ENCODE measurements around the gene TBC1D21. TPM values are rescaled to one million over a fixed set of nuclear protein-coding genes. Genes with fewer than 3 reads are reported as not detected.

Gene TBC1D21
- total and polyA plus RNA-seq, 9 of the 15 experiments (the other 6 are each of a cell fraction or from before 2014, with no cell fraction given): not detected

GRCh38 chr15:73892446-73893226 is 19.3 kb downstream of the TBC1D21 start:
- intact Hi-C loops (cut with micrococcal nuclease): no loop called here
- ChIA-PET POLR2A (interaction anchor here (0.6 to 1.6 kb wide), 2 partner anchors 10 to 102 kb away, joined by 3 to 4 read pairs; partner anchors contain the start of gene PML), CTCF (ENCODE audit: low intra/inter-chr PET ratio) (no interaction called here)
- WGBS (ENCODE audit: insufficient coverage, low coverage, missing lambda C conversion rate): 2% methylated on average over 13 of the region's 13 CpGs
- Histone ChIP-seq H3K4me3 (no peak overlapping the region), H3K9me1 (ENCODE audit: control insufficient read depth, insufficient read depth, low read length) (no peaks in the 10 kb centered on the region), H2AFZ (ENCODE audit: low read depth, low read length) (no peak overlapping the region), H3K27me3 (ENCODE audit: control insufficient read depth in 2 of 2, insufficient read depth in 2 of 2, low read length in 2 of 2) (peaks cover 0 to 28% of the 10 kb centered on the region in 2 experiments; a peak in 3 of 5 replicates), H4K20me1 (replicated peaks; ENCODE audit: control insufficient read depth, insufficient read depth, low read length) (no peaks in the 10 kb centered on the region; the same call in 1 of the 2 replicates), H3K36me3 (ENCODE audit: control insufficient read depth, insufficient read depth, low read length) (no peaks in the 10 kb centered on the region), H3K4me1 (replicated peaks in 1 of 2; ENCODE audit: control insufficient read depth in 2 of 2, insufficient read depth in 2 of 2, low read length in 2 of 2) (no peaks in the 10 kb centered on the region), H3K9me3 (replicated peaks; ENCODE audit: control insufficient read depth, insufficient read depth, low read depth, low read length) (no peaks in the 10 kb centered on the region), H3K79me2 (ENCODE audit: control insufficient read depth, insufficient read depth, low read length) (no peaks in the 10 kb centered on the region), H3K4me2 (ENCODE audit: insufficient read depth, low read length) (no peak overlapping the region), H3K27ac (ENCODE audit: extremely low read depth, low read depth, low read length) (no peak overlapping the region), H3K9ac (ENCODE audit: insufficient read depth in 1 of 2, low read depth in 2 of 2, low read length in 2 of 2) (no peak overlapping the region)
- FAIRE-seq: no peak
- TF ChIP-seq TGIF2 (CRISPR knock-in tag; IDR thresholded peaks at IDR 0.05) (no peak), ATF1 (CRISPR knock-in tag; IDR thresholded peaks at IDR 0.05) (no peak), ATF1 (tag; IDR thresholded peaks at IDR 0.05) (peak; percentile 22; the same call in 1 of the 2 replicates), CTCF (IDR thresholded peaks at IDR 0.05 in 2 of 3, conservative IDR thresholded peaks at IDR 0.05 in 1 of 3; ENCODE audit: insufficient read depth in 2 of 3, low read depth in 1 of 3, low read length in 3 of 3) (no peak), GATAD2B (IDR thresholded peaks at IDR 0.05; ENCODE audit: borderline replicate concordance) (no peak), MCM3 (IDR thresholded peaks at IDR 0.05) (no peak), ATF3 (IDR thresholded peaks at IDR 0.05) (peak; percentile 55; the same call in 1 of the 2 replicates), ATF3 (CRISPR knock-in tag; conservative IDR thresholded peaks at IDR 0.05) (no peak), NFXL1 (CRISPR knock-in tag; IDR thresholded peaks at IDR 0.05) (no peak), MEF2D (tag; conservative IDR thresholded peaks at IDR 0.05; ENCODE audit: low read depth) (no peak), ZBTB43 (CRISPR knock-in tag; IDR thresholded peaks at IDR 0.05) (no peak), ZBTB9 (CRISPR knock-in tag; IDR thresholded peaks at IDR 0.05) (no peak), ELK1 (CRISPR knock-in tag; IDR thresholded peaks at IDR 0.05) (no peak), ZNF316 (IDR thresholded peaks at IDR 0.05) (0 out of 2 replicates have a peak, but pooled peaks have one; percentile 10), COPS2 (conservative IDR thresholded peaks at IDR 0.05) (no peak)
- no peak for ATAC-seq
- no peak for DNase-seq (ENCODE audit: extremely low read depth in 1 of 4, low spot score in 3 of 4)
- BruUV-seq (replicated peaks): no TSS peak
- in situ Hi-C loops (cut with MboI): no loop called here

Measured in K562 (cell line).